Limb (tissue), 2 donors: ENCODE data around the gene FAF1.
"Not testable (repeated sequence)": the region's sequence is repeated elsewhere in the genome, so short reads cannot be mapped to it uniquely, and the experiment has no call there.

Experiments used
- DNase-seq, 2 donors: peaks; one replicate each; pipeline ENCODE4 v3.0.0-alpha.2; 2016; ENCODE audit errors: extremely low spot score in 2 of 2

The FAF1 gene

GRCh38 chr1:50964863-50965262 is 4.8 kb upstream of the FAF1 start:
- no peak for DNase-seq

GRCh38 chr1:50959303-50959912 is 659 bp downstream of the FAF1 start:
- no peak for DNase-seq

GRCh38 chr1:50955116-50955515 is 5.0 kb downstream of the FAF1 start:
- DNase-seq: no peak

- DNase-seq: not testable (repeated sequence)
Measured at GRCh38 chr1:50952566-50952965, 7.5 kb downstream of the FAF1 start.

GRCh38 chr1:50950396-50950795 is 9.7 kb downstream of the FAF1 start:
- no peak for DNase-seq

- DNase-seq: no peak
Measured at GRCh38 chr1:50949286-50949982, 10.6 kb downstream of the FAF1 start.

- no peak for DNase-seq
Measured at GRCh38 chr1:50942334-50942733, 17.7 kb downstream of the FAF1 start.

- DNase-seq: no peak
Measured at GRCh38 chr1:50940291-50940690, 19.8 kb downstream of the FAF1 start.

GRCh38 chr1:50936321-50936720 is 23.7 kb downstream of the FAF1 start:
- no peak for DNase-seq

GRCh38 chr1:50935276-50935675 is 24.8 kb downstream of the FAF1 start:
- DNase-seq: not testable (repeated sequence)

- no peak for DNase-seq
Measured at GRCh38 chr1:50934838-50935237, 25.2 kb downstream of the FAF1 start.

- DNase-seq: not testable (repeated sequence)
Measured at GRCh38 chr1:50933770-50934169, 26.3 kb downstream of the FAF1 start.

- DNase-seq: not testable (repeated sequence)
Measured at GRCh38 chr1:50932043-50932442, 28.0 kb downstream of the FAF1 start.

GRCh38 chr1:50930965-50931737 is 28.9 kb downstream of the FAF1 start:
- DNase-seq: no peak

GRCh38 chr1:50930193-50930592 is 29.9 kb downstream of the FAF1 start:
- no peak for DNase-seq

GRCh38 chr1:50929376-50929958 is 30.6 kb downstream of the FAF1 start:
- DNase-seq: peak in 1 of 2 donors; percentile 52

GRCh38 chr1:50923564-50923963 is 36.5 kb downstream of the FAF1 start:
- no peak for DNase-seq

GRCh38 chr1:50921029-50921428 is 39.0 kb downstream of the FAF1 start:
- DNase-seq: no peak

GRCh38 chr1:50920409-50920808 is 39.7 kb downstream of the FAF1 start:
- no peak for DNase-seq

- no peak for DNase-seq
Measured at GRCh38 chr1:50917138-50918137, 42.6 kb downstream of the FAF1 start.

GRCh38 chr1:50915621-50916020 is 44.4 kb downstream of the FAF1 start:
- no peak for DNase-seq
